ENCODE measurements around the gene ATG2B. TPM values are rescaled to one million over a fixed set of nuclear protein-coding genes. Genes with fewer than 3 reads are reported as not detected.
A peak's percentile ranks its signal among the peaks of the same experiment; 100 is the strongest.

Gene ATG2B
- total and polyA plus RNA-seq, 2 donors (not counting 1 experiment from before 2014, with no cell fraction given): 15.0 to 30.9 TPM

DNA sequence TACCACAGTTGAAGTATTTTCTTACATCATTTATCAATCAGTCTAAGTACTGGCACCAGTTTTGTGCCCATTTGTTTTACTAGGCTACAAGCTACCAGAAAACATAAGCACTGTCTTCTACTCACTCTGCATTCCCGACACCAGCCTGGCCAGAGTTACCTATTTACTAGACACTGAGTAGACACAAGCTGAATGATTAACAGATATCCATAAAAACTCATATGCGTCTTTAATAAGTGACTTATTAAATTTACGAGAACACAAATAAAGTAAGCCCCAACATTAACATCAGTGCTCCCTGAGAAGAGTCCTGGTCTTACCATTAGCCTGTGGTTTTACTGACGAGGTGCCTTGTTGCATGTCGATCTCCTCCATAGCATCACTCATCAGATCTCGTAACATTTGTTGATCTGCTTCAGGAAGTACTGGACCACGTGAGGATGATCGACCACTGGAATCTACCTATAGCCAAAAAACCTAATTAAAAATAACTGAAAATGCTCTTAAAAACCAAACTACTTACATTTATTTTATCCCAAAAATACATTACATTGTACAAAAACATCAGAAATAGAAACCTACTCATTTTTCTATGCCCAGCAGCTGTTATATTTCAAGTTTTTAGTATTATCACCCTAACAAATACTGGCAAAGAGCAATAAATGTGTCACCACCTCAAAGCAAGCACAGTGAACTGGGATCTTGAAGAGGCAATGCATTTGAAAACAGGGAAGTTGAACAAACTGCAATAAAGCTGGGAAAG, 53.8 kb downstream of the ATG2B start:
- TF ChIP-seq, protein P1, sequence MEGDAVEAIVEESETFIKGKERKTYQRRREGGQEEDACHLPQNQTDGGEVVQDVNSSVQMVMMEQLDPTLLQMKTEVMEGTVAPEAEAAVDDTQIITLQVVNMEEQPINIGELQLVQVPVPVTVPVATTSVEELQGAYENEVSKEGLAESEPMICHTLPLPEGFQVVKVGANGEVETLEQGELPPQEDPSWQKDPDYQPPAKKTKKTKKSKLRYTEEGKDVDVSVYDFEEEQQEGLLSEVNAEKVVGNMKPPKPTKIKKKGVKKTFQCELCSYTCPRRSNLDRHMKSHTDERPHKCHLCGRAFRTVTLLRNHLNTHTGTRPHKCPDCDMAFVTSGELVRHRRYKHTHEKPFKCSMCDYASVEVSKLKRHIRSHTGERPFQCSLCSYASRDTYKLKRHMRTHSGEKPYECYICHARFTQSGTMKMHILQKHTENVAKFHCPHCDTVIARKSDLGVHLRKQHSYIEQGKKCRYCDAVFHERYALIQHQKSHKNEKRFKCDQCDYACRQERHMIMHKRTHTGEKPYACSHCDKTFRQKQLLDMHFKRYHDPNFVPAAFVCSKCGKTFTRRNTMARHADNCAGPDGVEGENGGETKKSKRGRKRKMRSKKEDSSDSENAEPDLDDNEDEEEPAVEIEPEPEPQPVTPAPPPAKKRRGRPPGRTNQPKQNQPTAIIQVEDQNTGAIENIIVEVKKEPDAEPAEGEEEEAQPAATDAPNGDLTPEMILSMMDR (conservative IDR thresholded peaks at IDR 0.05 in 1 of 2, IDR thresholded peaks at IDR 0.05 in 1 of 2; ENCODE audit: low read depth in 1 of 2, low read length in 2 of 2): no peak
- TF ChIP-seq EZH2 (IDR thresholded peaks at IDR 0.05; ENCODE audit: low read length, missing control alignments): no peak
- Histone ChIP-seq H3K4me2 (ENCODE audit: extremely low read depth, insufficient read depth, low read length) (no peak overlapping the region), H3K9ac (ENCODE audit: insufficient read depth, low read length) (no peak overlapping the region)

DNA sequence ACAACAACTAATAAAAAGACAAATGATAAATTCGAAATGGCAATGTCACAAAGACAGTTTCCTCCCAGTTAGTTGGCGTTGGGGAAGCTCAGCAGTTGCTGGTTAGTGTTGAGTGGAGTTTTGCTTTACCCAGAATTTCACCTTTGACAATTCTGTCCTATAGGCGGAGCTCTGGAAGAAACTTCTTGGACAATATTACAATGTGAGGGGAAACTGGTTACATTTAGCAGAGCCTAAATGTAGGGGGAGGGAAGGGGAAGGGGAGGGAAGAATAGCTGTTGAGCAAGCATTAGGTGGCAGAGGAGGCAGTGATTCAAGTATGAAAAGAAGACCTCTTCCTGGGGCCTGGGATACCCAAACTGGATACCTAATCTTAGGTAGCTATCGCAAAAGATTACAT, 55.7 kb downstream of the ATG2B start:
- Histone ChIP-seq H3K27ac (ENCODE audit: insufficient read depth, low read length) (no peak overlapping the region), H3K4me1 (ENCODE audit: control insufficient read depth, extremely low read depth, insufficient read depth, low read length) (no peaks in the 10 kb centered on the region), H2AFZ (ENCODE audit: low read length) (no peak overlapping the region), H3K4me2 (ENCODE audit: extremely low read depth, insufficient read depth, low read length) (no peak overlapping the region), H3K79me2 (ENCODE audit: control insufficient read depth, insufficient read depth, low read length) (no peaks in the 10 kb centered on the region), H3K36me3 (ENCODE audit: control insufficient read depth, insufficient read depth, low read length) (no peaks in the 10 kb centered on the region), H3K9ac (ENCODE audit: insufficient read depth, low read length) (no peak overlapping the region), H4K20me1 (ENCODE audit: control insufficient read depth, extremely low read depth, insufficient read depth, low read length) (no peaks in the 10 kb centered on the region), H3K27me3 (ENCODE audit: control insufficient read depth, insufficient read depth, low read length) (no peaks in the 10 kb centered on the region), H3K4me3 (replicated peaks in 1 of 4; ENCODE audit: control extremely low read depth in 1 of 4, insufficient read depth in 1 of 4, low read depth in 3 of 4, low read length in 4 of 4) (no peak overlapping the region), H3K9me3 (ENCODE audit: control insufficient read depth, insufficient read depth, low read depth, low read length) (no peaks in the 10 kb centered on the region)
- no peak for TF ChIP-seq EZH2 (IDR thresholded peaks at IDR 0.05; ENCODE audit: low read length, missing control alignments)
- TF ChIP-seq, protein P1 (conservative IDR thresholded peaks at IDR 0.05 in 1 of 2, IDR thresholded peaks at IDR 0.05 in 1 of 2; ENCODE audit: low read depth in 1 of 2, low read length in 2 of 2): no peak
- DNase-seq (ENCODE audit: low read depth in 2 of 2): no peak

More for the DNA sequence above, 53.8 kb downstream of the ATG2B start:
- no peaks in the 10 kb centered on the region for H4K20me1 ChIP-seq (ENCODE audit: control insufficient read depth, extremely low read depth, insufficient read depth, low read length)
- no peaks in the 10 kb centered on the region for H3K9me3 ChIP-seq (ENCODE audit: control insufficient read depth, insufficient read depth, low read depth, low read length)
- no peaks in the 10 kb centered on the region for H3K4me1 ChIP-seq (ENCODE audit: control insufficient read depth, extremely low read depth, insufficient read depth, low read length)
- DNase-seq (ENCODE audit: low read depth in 2 of 2): no peak
- no peaks in the 10 kb centered on the region for H3K79me2 ChIP-seq (ENCODE audit: control insufficient read depth, insufficient read depth, low read length)
- H2AFZ ChIP-seq (ENCODE audit: low read length): no peak overlapping the region
- no peaks in the 10 kb centered on the region for H3K36me3 ChIP-seq (ENCODE audit: control insufficient read depth, insufficient read depth, low read length)
- H3K27ac ChIP-seq (ENCODE audit: insufficient read depth, low read length): no peak overlapping the region
- no peaks in the 10 kb centered on the region for H3K27me3 ChIP-seq (ENCODE audit: control insufficient read depth, insufficient read depth, low read length)
- no peak overlapping the region for H3K4me3 ChIP-seq (replicated peaks in 1 of 4; ENCODE audit: control extremely low read depth in 1 of 4, insufficient read depth in 1 of 4, low read depth in 3 of 4, low read length in 4 of 4)

DNA sequence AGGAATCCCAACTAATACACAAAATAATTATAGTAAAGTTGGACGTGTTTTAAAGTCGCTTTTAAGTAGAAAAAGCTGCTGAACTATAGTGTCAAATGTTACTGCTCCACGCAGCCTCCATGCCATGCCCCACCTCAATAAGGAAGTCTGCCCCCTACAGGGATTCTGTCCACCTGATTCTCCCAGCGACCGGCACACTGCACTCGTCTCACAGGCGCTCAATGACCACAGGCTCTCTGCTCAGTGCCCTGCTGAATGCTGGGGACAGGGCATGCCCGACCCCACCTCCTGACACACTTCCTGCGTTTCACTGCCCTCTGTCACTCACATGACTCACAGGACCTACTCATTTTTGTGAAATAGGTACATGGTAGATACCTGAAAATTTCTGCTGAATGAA, 58.2 kb downstream of the ATG2B start:
- Histone ChIP-seq H3K4me3 (replicated peaks in 1 of 4; ENCODE audit: control extremely low read depth in 1 of 4, insufficient read depth in 1 of 4, low read depth in 3 of 4, low read length in 4 of 4) (no peak overlapping the region), H4K20me1 (ENCODE audit: control insufficient read depth, extremely low read depth, insufficient read depth, low read length) (no peaks in the 10 kb centered on the region), H3K27ac (ENCODE audit: insufficient read depth, low read length) (no peak overlapping the region), H3K9ac (ENCODE audit: insufficient read depth, low read length) (no peak overlapping the region), H3K27me3 (ENCODE audit: control insufficient read depth, insufficient read depth, low read length) (no peaks in the 10 kb centered on the region), H2AFZ (ENCODE audit: low read length) (no peak overlapping the region), H3K4me1 (ENCODE audit: control insufficient read depth, extremely low read depth, insufficient read depth, low read length) (no peaks in the 10 kb centered on the region), H3K79me2 (ENCODE audit: control insufficient read depth, insufficient read depth, low read length) (no peaks in the 10 kb centered on the region), H3K4me2 (ENCODE audit: extremely low read depth, insufficient read depth, low read length) (no peak overlapping the region), H3K36me3 (ENCODE audit: control insufficient read depth, insufficient read depth, low read length) (no peaks in the 10 kb centered on the region), H3K9me3 (ENCODE audit: control insufficient read depth, insufficient read depth, low read depth, low read length) (no peaks in the 10 kb centered on the region)
- no peak for DNase-seq (ENCODE audit: low read depth in 2 of 2)
- TF ChIP-seq EZH2 (IDR thresholded peaks at IDR 0.05; ENCODE audit: low read length, missing control alignments): no peak
- TF ChIP-seq, protein P1 (conservative IDR thresholded peaks at IDR 0.05 in 1 of 2, IDR thresholded peaks at IDR 0.05 in 1 of 2; ENCODE audit: low read depth in 1 of 2, low read length in 2 of 2): peak in 1 of 2 donors; percentile 25
